ENCODE results near the gene ZBTB26.

The ZBTB26 gene, protein sequence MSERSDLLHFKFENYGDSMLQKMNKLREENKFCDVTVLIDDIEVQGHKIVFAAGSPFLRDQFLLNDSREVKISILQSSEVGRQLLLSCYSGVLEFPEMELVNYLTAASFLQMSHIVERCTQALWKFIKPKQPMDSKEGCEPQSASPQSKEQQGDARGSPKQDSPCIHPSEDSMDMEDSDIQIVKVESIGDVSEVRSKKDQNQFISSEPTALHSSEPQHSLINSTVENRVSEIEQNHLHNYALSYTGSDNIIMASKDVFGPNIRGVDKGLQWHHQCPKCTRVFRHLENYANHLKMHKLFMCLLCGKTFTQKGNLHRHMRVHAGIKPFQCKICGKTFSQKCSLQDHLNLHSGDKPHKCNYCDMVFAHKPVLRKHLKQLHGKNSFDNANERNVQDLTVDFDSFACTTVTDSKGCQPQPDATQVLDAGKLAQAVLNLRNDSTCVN

DNA sequence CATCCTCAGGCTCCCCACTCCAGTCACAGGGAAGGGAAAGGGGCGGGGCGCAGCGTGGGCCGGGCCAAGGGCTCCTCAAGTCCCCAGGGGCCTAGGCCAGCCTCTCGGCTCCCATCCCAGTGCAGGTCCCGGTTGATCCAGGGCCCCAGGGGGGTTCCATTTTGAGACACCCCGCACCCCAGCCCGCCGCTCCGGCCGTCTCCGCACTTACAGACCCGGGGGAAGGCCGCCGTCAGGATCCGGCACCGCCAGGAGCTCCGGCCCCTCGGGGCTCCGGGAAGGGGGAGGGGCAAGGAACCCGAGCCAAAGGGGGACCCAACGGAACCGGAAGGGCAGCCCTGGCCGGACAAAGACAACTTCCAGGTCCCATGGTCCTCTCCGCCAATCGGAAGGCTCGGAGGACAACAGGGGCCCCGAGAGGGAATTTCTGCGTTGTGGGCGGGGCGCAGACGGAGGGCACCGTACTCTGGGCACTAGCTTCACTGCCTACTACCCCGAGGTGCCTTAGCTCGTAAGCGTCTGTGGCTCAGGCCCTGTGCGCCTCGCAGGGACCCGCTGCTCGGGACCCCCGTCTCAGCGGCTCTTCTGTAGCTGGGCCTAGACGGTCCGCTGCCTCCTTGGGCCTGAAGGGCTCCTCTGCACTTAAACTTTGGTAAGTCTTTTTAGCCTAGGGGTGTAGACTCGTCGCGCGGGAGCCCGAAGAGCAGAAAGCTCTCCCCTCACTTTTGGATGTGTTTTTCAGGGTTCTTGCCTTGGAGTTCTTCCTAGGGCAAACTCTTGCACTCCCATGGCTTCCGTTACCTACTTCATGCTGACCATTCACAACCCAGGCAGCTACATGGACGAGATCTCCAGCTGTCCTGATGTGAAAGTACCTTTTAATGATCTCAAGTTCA, at the start of gene ZBTB26:
Gene ZBTB26 (minus strand): TSS at position 287 of the 896 bp plus-strand sequence. CDS start 11,578 bp downstream, outside the sequence.
- Histone ChIP-seq H4K20me1 (ENCODE audit: low read depth, low read length) (no peaks in the 10 kb centered on the region), H3K9ac (ENCODE audit: low read length) (peak within 1 kb of the TSS; percentile 96), H3K27ac (ENCODE audit: low read depth, low read length) (peak within 1 kb of the TSS; percentile 68), H3K27me3 (ENCODE audit: low read length) (no peaks in the 10 kb centered on the region), H3K9me3 (ENCODE audit: insufficient read depth, low read length) (no peaks in the 10 kb centered on the region), H3F3A (ENCODE audit: insufficient read depth) (peaks cover 4% of the 10 kb centered on the region; the same call in 1 of the 2 replicates), H2AFZ (ENCODE audit: low read depth, low read length, severe bottlenecking) (peak within 1 kb of the TSS; percentile 15), H3K9me2 (replicated peaks; ENCODE audit: insufficient read depth, low read length) (no peaks in the 10 kb centered on the region), H3K4me3 (ENCODE audit: insufficient read depth, low read length, poor library complexity, severe bottlenecking) (peak within 1 kb of the TSS; percentile 62), H3K36me3 (ENCODE audit: low read length) (no peaks in the 10 kb centered on the region), H3K4me2 (ENCODE audit: low read depth, low read length, poor library complexity, severe bottlenecking) (peak within 1 kb of the TSS; percentile 81), H3K79me2 (ENCODE audit: insufficient read depth, low read length) (peaks cover 83% of the 10 kb centered on the region)
- TF ChIP-seq CTCF (IDR thresholded peaks at IDR 0.05; ENCODE audit: insufficient read depth, low read length, poor library complexity, severe bottlenecking): no peak

DNA sequence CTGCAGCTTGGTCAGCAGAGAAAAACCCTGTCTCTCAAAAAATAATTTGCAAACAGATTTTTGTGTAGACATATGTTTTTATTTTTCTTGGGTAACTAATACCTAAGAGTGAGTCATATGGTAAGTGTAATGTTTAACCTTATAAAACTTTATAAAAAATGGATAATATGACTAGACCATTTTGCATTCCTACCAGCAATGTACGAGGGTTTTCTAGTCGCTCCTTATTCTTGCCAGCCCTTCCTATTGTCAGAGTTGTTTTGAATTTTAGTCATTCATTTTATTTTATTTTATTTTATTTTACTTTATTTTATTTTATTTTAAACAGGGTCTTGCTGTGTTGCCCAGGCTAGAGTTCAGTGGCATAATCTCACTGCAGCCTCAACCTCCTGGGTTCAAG, 47.3 kb upstream of the ZBTB26 start:
- Histone ChIP-seq H3K36me3 (ENCODE audit: low read length) (no peaks in the 10 kb centered on the region), H3K79me2 (ENCODE audit: insufficient read depth, low read length) (peaks cover 37% of the 10 kb centered on the region), H3F3A (ENCODE audit: insufficient read depth) (no peaks in the 10 kb centered on the region), H3K9me3 (ENCODE audit: insufficient read depth, low read length) (no peaks in the 10 kb centered on the region), H3K9me2 (replicated peaks; ENCODE audit: insufficient read depth, low read length) (no peaks in the 10 kb centered on the region), H3K4me3 (ENCODE audit: insufficient read depth, low read length, poor library complexity, severe bottlenecking) (no peak overlapping the region), H2AFZ (ENCODE audit: low read depth, low read length, severe bottlenecking) (no peak overlapping the region), H3K9ac (ENCODE audit: low read length) (no peak overlapping the region), H4K20me1 (ENCODE audit: low read depth, low read length) (no peaks in the 10 kb centered on the region), H3K27me3 (ENCODE audit: low read length) (no peaks in the 10 kb centered on the region), H3K27ac (ENCODE audit: low read depth, low read length) (no peak overlapping the region), H3K4me2 (ENCODE audit: low read depth, low read length, poor library complexity, severe bottlenecking) (no peak overlapping the region)
- no peak for TF ChIP-seq CTCF (IDR thresholded peaks at IDR 0.05; ENCODE audit: insufficient read depth, low read length, poor library complexity, severe bottlenecking)
- no peak for TF ChIP-seq EZH2phosphoT487 (conservative IDR thresholded peaks at IDR 0.05; ENCODE audit: low read length)

DNA sequence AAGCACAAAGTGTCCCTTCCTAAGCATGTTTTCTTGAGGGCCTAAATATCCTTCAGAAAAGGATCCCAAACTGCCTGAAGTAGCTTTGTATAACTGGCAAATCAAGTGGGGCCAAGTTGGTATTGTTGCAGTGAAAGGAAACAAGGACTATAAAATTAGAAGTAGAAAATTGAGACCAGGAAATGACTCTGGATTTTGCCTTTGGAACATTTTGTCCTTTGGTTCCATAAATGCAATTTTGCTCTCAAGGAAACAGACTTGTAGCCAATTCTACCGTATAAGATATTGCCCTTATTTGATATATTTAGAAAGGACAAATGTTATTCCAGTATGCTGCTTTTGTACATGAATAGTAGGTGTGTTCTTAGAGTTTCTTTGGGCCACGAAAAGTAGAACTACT, 43.9 kb upstream of the ZBTB26 start:
- no peaks in the 10 kb centered on the region for H3K9me2 ChIP-seq (replicated peaks; ENCODE audit: insufficient read depth, low read length)
- no peak overlapping the region for H3K4me2 ChIP-seq (ENCODE audit: low read depth, low read length, poor library complexity, severe bottlenecking)
- H3K27me3 ChIP-seq (ENCODE audit: low read length): no peaks in the 10 kb centered on the region
- H3K36me3 ChIP-seq (ENCODE audit: low read length): peaks cover 6% of the 10 kb centered on the region
- H4K20me1 ChIP-seq (ENCODE audit: low read depth, low read length): no peaks in the 10 kb centered on the region
- H2AFZ ChIP-seq (ENCODE audit: low read depth, low read length, severe bottlenecking): no peak overlapping the region
- peaks cover 23% of the 10 kb centered on the region for H3K79me2 ChIP-seq (ENCODE audit: insufficient read depth, low read length)
- H3K9me3 ChIP-seq (ENCODE audit: insufficient read depth, low read length): no peaks in the 10 kb centered on the region
- no peak for TF ChIP-seq EZH2phosphoT487 (conservative IDR thresholded peaks at IDR 0.05; ENCODE audit: low read length)
- TF ChIP-seq CTCF (IDR thresholded peaks at IDR 0.05; ENCODE audit: insufficient read depth, low read length, poor library complexity, severe bottlenecking): no peak
- H3K9ac ChIP-seq (ENCODE audit: low read length): no peak overlapping the region
- no peaks in the 10 kb centered on the region for H3F3A ChIP-seq (ENCODE audit: insufficient read depth)
- H3K27ac ChIP-seq (ENCODE audit: low read depth, low read length): no peak overlapping the region
- H3K4me3 ChIP-seq (ENCODE audit: insufficient read depth, low read length, poor library complexity, severe bottlenecking): no peak overlapping the region

All from SU-DHL-6 (cell line).